Heart left ventricle (tissue), 13 donors: Measurements from ENCODE around the gene PRDM16.

Experiments used
- CTCF ChIP-seq, 12 donors: fragments of 200-600 bp; sonication (generic) in 4 of 12; IDR thresholded peaks; one replicate each; pipeline versions ENCODE4 v1.5.0 to v1.8.0; 2018 to 2022; ENCODE audit warnings: antibody characterized with exemption in 12 of 12, mild to moderate bottlenecking in 5 of 12
- POLR2A ChIP-seq, 2 donors: fragments of 450-650 bp; IDR thresholded peaks; one replicate each; pipeline ENCODE4 v1.6.1; 2017; ENCODE audit warnings: antibody characterized with exemption in 2 of 2, mild to moderate bottlenecking in 2 of 2, moderate library complexity in 2 of 2
- donor health status: ischemic (EF 13 %, LVEDD 7.1; RV severe dilation, severe dysfunction).
- donor health status: DM: no; HTN: yes; CAD: no.
- donor health status: DM: no; HTN: no; CAD: no.
- donor health status: ischemic (EF 25% LVEDD 6.9; RV normal size, moderate dysfunction).
- donor health status: ischemic (EF 25% LVEDD 5.7; RV mildly dilated, moderate dysfunction).
- donor health status: ischemic (EF 35%, LVEDD 5.7; RV mildly dilated, moderate dysfunction).
- donor health status: nonischemic (EF 11% LVEDD 7.7; RV severe dilation, severe dysfunction).
- donor health status: DM: yes; HTN: yes; CAD: no.
- donor health status: PGD.
- donor health status: ischemic (EF 29% LVEDD 5.4; RV normal size, mild dysfunction).
- donor health status: nonischemic (EF 23%, LVEDD 6.1; RV moderate dilation, normal function).

GRCh38 chr1:3114131-3114744, 45.2 kb downstream of the PRDM16 start:
- TF ChIP-seq CTCF (IDR thresholded peaks at IDR 0.05) (no peak), POLR2A (IDR thresholded peaks at IDR 0.05) (no peak)
